GM04503 (cell line): ENCODE data around the gene SULT1A1.
"Not testable (repeated sequence)": the region's sequence is repeated elsewhere in the genome, so short reads cannot be mapped to it uniquely, and the experiment has no call there.

ENCODE experiments used
- DNase-seq: peaks from one replicate; pipeline ENCODE4 v3.0.0-alpha.2; 2012; ENCODE audit warnings: low read depth

Gene SULT1A1

GRCh38 chr16:28609631-28610594 lies at the start of gene SULT1A1:
TSS of gene SULT1A1 (minus strand) at chr16:28610044. CDS start at chr16:28608855, 1,189 bp downstream.
- no peak for DNase-seq

DNA sequence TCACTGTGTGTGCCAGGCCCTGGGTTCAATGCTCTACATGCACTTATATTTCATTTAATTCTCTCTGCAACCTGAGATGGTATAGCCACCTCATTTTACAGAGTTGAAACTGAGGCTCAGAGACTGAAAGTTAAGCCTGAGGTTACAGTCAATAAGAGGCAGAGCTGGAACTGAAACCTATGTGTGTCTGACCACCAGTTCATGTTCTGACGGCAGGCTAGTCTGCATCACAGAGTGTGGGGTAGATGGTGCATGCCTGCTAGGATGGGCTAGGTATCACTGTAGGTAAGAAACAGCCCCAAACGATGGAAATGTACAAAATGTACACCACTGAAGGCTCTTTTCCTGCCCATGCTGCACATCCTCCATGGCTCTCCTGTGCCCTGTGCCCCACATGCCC lies 30.1 kb upstream of the SULT1A1 start:
- DNase-seq: not testable (repeated sequence)

GRCh38 chr16:28638359-28638758 lies 28.5 kb upstream of the SULT1A1 start:
- not testable (repeated sequence) for DNase-seq

DNA sequence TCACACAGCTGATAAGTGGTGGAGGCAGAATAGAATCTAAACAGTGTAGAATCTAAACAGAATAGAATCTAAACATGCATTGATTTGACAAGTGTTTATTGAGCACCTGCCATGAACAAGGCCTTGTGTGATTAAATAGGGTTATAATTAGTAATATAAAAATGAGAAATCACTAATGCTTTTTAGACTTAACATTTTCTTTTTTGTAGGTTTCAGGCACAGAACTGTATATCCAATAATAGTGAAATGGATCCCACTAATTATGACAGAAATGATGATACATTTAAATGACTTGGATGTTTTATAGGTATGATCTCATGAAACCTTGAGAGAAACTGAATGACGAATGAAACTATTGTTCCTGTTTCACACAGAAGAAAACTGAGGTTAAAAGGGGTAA lies 27.9 kb upstream of the SULT1A1 start, which contains the start of gene NPIPB8:
NPIPB8 (plus strand) TSS at position 301 of the 400 bp plus-strand sequence. CDS start 296 bp downstream, outside the sequence.
- DNase-seq: not testable (repeated sequence)

DNA sequence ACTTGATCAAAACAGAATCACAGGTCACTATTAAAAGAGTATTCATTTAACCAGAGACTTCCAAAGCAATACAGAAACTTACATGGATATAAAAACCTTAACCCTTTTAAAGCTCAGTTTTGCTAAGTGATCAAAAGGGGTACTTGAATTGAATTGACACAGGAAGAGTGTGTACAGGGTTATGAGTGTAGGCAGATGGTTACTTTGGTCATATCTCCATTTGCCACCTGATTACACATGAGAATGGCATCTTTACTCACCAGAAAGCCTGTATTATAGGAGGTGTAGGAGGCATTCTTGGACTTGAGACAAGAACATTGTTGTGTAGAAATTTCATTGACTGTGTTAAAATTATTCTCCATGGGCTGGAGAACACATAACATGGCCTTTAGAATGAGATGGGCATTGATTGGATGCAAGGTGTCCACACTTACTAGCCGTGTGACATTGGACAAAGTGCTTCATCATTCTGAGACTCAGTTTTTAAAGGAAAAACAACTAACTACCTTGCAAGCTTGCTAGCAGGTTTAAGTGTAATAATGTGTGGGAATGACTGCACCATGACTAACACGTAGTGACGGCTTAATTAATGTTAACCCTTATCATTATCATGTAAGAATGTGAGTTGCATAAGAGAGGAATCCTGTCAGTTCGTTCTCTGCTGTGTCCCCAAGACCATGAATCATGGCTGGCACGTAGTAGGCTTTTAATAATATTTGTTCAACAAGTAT lies 26.4 kb upstream of the SULT1A1 start:
- not testable (repeated sequence) for DNase-seq

DNA sequence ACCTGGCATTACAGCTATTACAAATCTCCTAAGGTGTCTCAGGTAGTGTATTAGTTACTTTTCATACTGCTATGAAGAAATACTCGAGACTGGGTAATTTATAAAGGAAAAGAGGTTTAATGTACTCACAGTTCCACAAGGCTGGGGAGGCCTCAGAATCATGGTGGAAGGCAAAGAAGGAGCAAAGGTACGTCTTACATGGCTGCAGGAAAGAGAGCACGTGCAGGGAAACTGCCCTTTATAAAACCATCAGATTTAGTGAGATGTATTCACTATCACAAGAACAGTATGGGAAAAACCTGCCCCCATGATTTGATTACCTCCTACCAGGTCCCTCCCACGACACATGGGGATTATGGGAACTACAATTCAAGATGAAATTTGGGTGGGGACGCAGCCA lies 21.1 kb upstream of the SULT1A1 start:
- DNase-seq: not testable (repeated sequence)

GRCh38 chr16:28623172-28623711 lies 13.4 kb upstream of the SULT1A1 start:
- no peak for DNase-seq

- DNase-seq: not testable (repeated sequence)
Measured at GRCh38 chr16:28622532-28623171, 12.8 kb upstream of the SULT1A1 start.

- DNase-seq: no peak
Measured at GRCh38 chr16:28621481-28622155, 11.8 kb upstream of the SULT1A1 start.

- not testable (repeated sequence) for DNase-seq
Measured at GRCh38 chr16:28620316-28620715, 10.5 kb upstream of the SULT1A1 start.

- no peak for DNase-seq
Measured at GRCh38 chr16:28617874-28618273, 8.0 kb upstream of the SULT1A1 start.

DNA sequence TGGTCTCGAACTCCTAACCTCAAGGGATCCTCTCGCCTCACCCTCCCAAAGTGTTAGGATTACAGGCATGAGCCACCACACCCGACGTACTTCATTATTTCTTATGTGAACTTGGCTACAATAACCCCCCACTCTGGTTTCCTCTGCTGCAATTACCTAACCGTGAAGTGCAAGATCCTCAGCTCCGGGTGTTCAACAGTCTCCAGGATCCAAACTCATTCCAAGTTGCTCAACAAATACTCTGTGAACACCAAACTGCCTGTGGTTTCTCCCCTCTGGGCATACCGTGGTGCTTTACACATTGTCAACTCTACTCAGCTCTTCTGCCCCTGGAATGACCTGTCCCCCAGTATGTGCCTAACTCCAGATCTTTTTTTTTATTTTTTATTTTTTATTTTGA lies 6.8 kb upstream of the SULT1A1 start:
- no peak for DNase-seq

DNA sequence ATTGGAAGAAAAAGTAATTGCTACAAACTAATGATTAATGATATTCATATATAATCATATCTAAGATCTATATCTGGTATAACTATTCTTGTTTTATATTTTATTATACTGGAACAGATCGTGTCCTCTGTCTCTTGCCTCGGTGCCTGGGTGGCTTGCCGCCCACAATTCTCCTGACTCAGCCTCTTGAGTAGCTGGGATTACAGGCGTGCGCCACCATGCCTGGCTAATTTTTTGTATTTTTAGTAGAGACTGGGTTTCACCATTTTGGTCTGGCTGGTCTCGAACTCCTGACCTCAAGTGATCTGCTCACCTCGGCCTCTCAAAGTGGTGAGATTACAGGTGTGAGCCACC lies 6.4 kb upstream of the SULT1A1 start:
- not testable (repeated sequence) for DNase-seq

DNA sequence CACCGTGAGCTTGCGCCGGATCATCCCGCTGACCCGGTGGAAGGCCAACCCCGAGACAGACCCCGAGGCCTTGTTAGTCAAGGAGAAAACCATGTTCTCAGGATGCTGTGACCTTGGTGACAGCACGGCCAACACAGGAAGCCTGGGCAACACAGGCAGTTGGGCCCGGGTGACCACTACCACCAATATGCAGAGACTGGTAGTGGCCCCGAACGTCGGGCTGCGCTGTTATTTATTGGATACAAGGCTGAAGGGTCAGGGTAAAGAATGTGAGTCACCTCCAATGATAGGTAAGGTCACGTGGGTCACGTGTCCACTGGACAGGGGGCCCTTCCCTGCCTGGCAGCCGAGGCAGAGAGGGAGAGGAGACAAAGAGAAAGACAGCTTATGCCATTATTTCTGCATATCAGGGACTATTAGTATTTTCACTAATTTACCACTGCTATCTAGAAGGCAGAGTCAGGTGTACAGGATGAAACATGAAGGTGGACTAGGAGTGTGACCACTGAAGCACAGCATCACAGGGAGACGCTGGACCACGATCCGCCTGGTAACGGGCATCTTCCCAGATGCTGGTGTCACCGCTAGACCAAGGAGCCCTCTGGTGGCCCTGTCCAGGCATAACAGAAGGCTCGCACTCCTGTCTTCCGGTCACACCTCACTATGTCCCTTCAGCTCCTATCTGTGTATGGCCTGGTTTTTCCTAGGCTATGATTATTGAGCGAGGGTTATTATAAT lies 5.8 kb upstream of the SULT1A1 start:
- not testable (repeated sequence) for DNase-seq

DNA sequence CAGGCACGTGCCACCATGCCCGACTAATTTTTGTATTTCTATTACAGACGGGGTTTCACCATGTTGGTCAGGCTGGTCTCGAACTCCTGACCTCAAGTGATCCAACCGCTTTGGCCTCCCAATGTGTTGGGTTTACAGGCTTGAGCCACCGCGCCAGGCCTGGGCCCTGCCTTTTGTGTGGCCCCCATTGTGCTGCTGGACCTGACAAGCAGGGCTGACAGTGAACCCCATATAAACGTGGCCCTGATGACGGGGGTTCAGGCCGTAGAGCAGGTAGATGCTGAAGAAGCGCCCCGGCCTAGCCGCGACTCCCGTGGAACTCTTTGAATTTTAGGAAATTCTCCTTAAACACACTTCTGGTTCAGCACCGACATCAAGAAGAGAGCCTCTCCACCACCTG lies 4.7 kb upstream of the SULT1A1 start:
- not testable (repeated sequence) for DNase-seq

DNA sequence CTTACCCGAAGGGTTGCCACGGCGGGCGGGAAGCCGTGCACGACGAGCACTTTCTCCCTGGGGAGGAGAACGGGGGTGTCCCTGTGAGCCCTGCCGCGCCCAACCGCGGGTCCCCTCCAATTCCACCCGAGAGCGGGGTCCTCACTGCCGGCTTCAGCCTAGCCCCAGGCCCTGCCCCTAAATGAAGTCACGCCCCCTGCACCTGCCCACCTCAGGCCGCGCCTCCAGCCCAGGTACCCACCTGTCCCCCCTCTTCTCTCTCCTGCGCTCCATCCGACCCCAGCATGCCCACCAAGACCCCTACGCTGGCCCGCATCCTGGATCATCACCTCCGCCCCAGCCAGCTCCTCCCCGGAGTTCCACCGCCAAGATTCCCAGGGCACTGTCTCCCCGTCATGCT lies 4.1 kb upstream of the SULT1A1 start:
- DNase-seq: not testable (repeated sequence)

- DNase-seq: not testable (repeated sequence)
Measured at GRCh38 chr16:28612359-28613280, 2.8 kb upstream of the SULT1A1 start.

DNA sequence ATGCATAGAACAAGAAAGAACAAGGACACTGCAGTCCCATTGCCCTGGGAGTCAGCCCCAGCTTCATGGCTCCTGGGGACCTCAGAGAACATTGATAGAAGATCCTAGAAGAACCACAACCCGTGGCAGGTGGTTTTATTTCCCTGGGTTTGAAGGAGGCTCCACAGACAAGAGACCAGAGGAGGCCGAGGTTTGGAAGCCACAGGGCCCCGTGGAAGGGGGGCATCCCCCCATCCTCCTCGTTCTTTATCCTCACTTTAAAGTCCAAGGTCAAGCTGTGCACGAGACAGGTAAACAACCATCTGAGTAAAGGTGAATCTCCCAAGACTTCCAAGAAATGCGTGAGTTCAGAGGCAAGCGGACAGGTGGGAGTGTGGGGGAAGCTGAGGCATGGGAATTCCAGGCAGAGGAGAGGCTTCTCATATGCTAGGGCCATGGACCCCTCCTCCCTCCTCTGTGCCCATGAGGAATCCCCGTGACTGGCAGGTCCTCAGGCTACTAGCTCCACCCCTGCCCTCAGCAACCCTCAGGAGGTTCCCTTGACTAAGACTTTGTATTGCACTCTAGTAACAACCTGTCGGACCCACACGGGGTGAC lies 849 bp upstream of the SULT1A1 start:
- DNase-seq: no peak
